Daoy (cell line): ENCODE measurements around the gene SLC24A4. TPM values are rescaled to one million over a fixed set of nuclear protein-coding genes. Genes with fewer than 3 reads are reported as not detected.

Experiments
- DNase-seq: peaks from one replicate; pipeline ENCODE4 v3.0.0-alpha.2; 2015; ENCODE audit warnings: low read depth
- total RNA-seq: library from RNA; depleted of rRNA; stranded (reverse); fragments of >200 nt; shearing (Covaris generic); gene quantifications from 2 replicates; pipeline ENCODE4 v1.2.3, GENCODE V29; 2014

Gene SLC24A4
- total RNA-seq, 1 experiment from 2014 or later = not detected

- no peak for DNase-seq
Measured at GRCh38 chr14:92475451-92476187, 152.7 kb downstream of the SLC24A4 start.

GRCh38 chr14:92480856-92481255 lies 157.9 kb downstream of the SLC24A4 start:
- no peak for DNase-seq

GRCh38 chr14:92481386-92481785 lies 158.4 kb downstream of the SLC24A4 start:
- DNase-seq = no peak

GRCh38 chr14:92481811-92482555 lies 159.0 kb downstream of the SLC24A4 start:
- DNase-seq = no peak

- no peak for DNase-seq
Measured at GRCh38 chr14:92482621-92483319, 159.8 kb downstream of the SLC24A4 start.

GRCh38 chr14:92484132-92484823 lies 161.3 kb downstream of the SLC24A4 start:
- no peak for DNase-seq

GRCh38 chr14:92486881-92487280 lies 163.9 kb downstream of the SLC24A4 start:
- no peak for DNase-seq

- DNase-seq = no peak
Measured at GRCh38 chr14:92487513-92488133, 164.7 kb downstream of the SLC24A4 start.

GRCh38 chr14:92489394-92490238 lies 166.7 kb downstream of the SLC24A4 start:
- no peak for DNase-seq

GRCh38 chr14:92490239-92490959 lies 167.4 kb downstream of the SLC24A4 start:
- no peak for DNase-seq

- DNase-seq = no peak
Measured at GRCh38 chr14:92491782-92492181, 168.8 kb downstream of the SLC24A4 start.

GRCh38 chr14:92492258-92492657 lies 169.3 kb downstream of the SLC24A4 start:
- DNase-seq = no peak

GRCh38 chr14:92493024-92493423 lies 170.1 kb downstream of the SLC24A4 start:
- no peak for DNase-seq

- DNase-seq = no peak
Measured at GRCh38 chr14:92493492-92493891, 170.5 kb downstream of the SLC24A4 start.

GRCh38 chr14:92494512-92494911 lies 171.5 kb downstream of the SLC24A4 start:
- DNase-seq = no peak

- DNase-seq = no peak
Measured at GRCh38 chr14:92495027-92495426, 172.1 kb downstream of the SLC24A4 start.

GRCh38 chr14:92496191-92496857 lies 173.4 kb downstream of the SLC24A4 start:
- no peak for DNase-seq

GRCh38 chr14:92497391-92497790 lies 174.4 kb downstream of the SLC24A4 start:
- DNase-seq = no peak

GRCh38 chr14:92499234-92499633 lies 176.3 kb downstream of the SLC24A4 start:
- no peak for DNase-seq
